Omental fat pad (tissue), 4 donors: ENCODE data around the gene MYH13. TPM values are rescaled to one million over a fixed set of nuclear protein-coding genes. Genes with fewer than 3 reads are reported as not detected.
"Not testable (repeated sequence)": the region's sequence is repeated elsewhere in the genome, so short reads cannot be mapped to it uniquely, and the experiment has no call there.

Source experiments
- ATAC-seq: fragments of 150-250 bp; one replicate; pipeline ENCODE4 v1.9.1; 2016; ENCODE audit warnings: mild to moderate bottlenecking, moderate library complexity; ENCODE audit not compliant: low FRiP score
- DNase-seq: peaks from one replicate; pipeline ENCODE4 v3.0.0-alpha.2; 2019; ENCODE audit warnings: low spot score
- total RNA-seq, 4 donors: library from RNA; depleted of rRNA; stranded (reverse); fragments of >200 nt; gene quantifications; one replicate each; pipeline ENCODE4 v1.1.0, GENCODE V29; 2016
- TF ChIP-seq, protein P1 (sequence below), 3 donors: fragments of 450-650 bp; IDR thresholded peaks; one replicate each; pipeline ENCODE4 v1.5.1; 2016 to 2017; ENCODE audit warnings: antibody characterized with exemption in 3 of 3, mild to moderate bottlenecking in 3 of 3, moderate library complexity in 2 of 3

MYH13 gene
- total RNA-seq, 4 donors from 2014 or later = not detected

DNA sequence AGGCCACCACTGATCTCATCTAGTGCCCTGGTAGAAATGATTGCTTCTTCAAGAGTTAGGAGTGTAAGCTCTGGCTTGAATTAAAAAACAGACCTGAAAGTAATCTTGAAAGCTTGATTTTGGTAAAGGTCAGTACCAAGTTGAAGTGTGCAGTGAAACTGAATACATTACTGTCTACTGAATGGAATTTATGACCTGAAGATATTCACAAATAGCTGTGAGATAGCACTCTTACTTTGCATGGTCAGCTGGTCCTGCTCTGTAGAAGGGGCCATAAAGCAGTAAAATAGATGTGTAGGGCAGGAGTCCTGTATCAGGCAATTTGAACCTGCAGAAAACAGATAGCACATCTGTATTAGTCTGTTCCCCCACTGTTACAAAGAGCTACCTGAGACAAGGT lies 78.6 kb downstream of the MYH13 start:
- DNase-seq (no peak), ATAC-seq (no peak)
- TF ChIP-seq, protein P1, sequence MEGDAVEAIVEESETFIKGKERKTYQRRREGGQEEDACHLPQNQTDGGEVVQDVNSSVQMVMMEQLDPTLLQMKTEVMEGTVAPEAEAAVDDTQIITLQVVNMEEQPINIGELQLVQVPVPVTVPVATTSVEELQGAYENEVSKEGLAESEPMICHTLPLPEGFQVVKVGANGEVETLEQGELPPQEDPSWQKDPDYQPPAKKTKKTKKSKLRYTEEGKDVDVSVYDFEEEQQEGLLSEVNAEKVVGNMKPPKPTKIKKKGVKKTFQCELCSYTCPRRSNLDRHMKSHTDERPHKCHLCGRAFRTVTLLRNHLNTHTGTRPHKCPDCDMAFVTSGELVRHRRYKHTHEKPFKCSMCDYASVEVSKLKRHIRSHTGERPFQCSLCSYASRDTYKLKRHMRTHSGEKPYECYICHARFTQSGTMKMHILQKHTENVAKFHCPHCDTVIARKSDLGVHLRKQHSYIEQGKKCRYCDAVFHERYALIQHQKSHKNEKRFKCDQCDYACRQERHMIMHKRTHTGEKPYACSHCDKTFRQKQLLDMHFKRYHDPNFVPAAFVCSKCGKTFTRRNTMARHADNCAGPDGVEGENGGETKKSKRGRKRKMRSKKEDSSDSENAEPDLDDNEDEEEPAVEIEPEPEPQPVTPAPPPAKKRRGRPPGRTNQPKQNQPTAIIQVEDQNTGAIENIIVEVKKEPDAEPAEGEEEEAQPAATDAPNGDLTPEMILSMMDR (IDR thresholded peaks at IDR 0.05) = no peak

DNA sequence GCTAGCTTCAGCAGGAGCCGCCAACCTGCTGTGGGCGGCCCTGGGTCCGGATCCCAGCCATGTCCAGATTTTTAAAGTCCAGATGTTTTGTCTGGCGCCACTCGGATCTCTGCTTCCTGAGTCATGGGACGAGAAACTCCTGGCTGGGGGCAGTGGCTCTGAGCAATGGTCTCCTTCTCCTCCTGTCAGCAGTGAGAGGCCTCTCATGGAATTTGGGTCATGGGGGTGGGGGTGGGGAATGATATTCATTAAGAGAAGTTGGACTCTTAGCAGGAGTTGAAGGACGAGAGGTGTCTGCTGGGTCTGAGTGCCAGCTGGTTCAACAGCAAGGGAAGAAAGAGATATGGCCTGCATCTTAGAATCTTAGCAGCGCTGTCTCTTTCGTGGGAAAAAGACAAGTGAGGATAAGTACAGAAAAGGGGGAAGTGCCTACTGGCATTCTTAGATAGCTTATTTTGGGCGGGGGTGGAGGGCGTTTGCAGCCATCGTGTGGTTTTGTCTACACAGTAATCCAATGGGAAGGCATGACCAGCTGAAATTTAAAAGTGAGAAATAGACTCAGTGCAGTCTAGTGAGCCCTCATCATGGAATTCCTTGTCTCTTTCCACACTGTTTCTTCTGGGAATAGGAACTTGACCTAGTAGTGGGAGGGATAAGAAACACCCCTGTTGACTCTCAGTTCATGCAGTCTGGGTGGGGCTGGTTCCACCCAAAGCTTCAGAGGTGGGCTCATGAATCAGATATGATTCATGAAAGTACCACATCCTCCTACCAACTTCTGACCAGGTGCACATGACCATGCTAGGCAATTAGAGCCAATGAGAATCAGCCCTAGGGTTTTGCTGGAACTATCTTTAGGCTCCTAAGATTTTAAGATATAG lies 80.5 kb downstream of the MYH13 start:
- peak; percentile 73 for ATAC-seq
- no peak for DNase-seq
- TF ChIP-seq, protein P1 (IDR thresholded peaks at IDR 0.05) = no peak

DNA sequence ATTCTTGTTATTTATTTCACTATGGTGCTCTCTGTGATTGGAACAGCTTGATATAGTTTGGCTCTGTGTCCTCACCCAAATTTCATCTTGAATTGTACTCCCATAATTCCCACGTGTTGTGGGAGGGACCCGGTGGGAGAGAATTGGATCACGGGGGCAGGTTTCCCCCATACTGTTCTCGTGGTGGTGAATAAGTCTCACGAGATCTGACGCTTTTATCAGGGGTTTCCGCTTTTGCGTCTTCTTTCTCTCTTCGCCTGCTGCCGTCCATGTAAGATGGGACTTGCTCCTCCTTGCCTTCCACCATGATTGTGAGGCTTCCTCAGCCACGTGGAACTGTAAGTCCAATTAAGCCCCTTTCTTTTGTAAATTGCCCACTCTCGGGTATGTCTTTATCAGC lies 81.2 kb downstream of the MYH13 start:
- not testable (repeated sequence) for ATAC-seq, DNase-seq

DNA sequence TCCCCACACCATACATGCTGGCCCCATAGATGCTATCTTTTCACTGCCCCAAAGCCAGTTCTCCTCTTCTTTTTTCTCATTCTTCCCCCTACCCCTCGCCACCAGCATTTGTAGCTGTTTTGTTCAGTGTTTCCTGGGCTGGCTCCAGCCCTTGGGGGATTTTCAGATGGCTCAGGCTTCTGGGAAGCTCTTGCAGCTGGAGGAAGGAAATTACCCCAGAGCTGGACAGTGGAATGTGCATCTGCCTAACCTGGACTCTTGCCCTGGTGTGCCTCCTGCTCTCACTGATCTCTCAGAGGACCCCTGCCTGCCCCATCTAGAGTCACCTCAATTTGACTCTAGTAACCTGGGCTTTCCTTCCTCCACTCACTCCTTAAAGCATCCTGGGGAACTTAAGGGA lies 82.8 kb downstream of the MYH13 start:
- no peak for DNase-seq
- no peak for ATAC-seq
- TF ChIP-seq, protein P1 (IDR thresholded peaks at IDR 0.05) = no peak

DNA sequence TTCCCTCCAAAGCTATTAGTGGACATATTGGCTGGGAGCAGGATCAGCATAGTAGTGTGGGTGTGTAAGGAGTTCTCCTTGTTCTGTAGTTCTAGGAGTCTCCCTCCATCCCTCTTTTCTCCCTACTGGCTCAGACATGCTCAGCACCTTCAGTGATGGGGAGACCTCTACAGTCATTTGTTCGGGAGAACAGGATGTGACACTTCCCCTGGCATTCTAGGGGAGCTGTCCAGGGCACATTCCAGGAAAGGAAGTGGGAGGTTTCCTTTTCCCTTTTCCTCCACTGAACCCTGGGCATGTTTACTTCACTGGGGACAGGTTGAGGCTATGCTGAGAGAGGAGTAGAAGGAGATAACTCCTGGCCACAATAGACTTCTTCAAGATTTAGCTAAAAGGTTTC lies 86.5 kb downstream of the MYH13 start:
- TF ChIP-seq, protein P1 (IDR thresholded peaks at IDR 0.05) = no peak
- DNase-seq = no peak
- no peak for ATAC-seq

DNA sequence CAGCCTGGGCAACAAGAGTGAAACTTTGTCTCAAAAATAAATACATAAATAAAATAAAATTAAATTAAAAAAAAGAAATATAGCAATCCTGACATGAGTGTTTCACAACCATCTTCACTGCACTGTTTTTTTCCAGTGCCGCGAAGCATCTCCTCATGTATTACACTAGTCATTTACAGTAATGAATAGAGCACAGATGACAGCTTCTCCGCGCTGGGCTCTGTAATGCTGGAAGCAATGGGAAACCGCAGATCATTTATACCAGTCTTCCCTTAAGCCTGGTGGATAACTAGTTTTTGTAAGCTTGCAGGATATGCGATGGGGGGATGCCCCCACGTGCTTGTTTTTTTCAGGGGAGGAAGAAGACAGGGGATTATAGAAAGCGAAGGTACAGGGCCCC lies 86.9 kb downstream of the MYH13 start:
- DNase-seq (no peak), ATAC-seq (no peak)
- TF ChIP-seq, protein P1 (IDR thresholded peaks at IDR 0.05) = no peak

DNA sequence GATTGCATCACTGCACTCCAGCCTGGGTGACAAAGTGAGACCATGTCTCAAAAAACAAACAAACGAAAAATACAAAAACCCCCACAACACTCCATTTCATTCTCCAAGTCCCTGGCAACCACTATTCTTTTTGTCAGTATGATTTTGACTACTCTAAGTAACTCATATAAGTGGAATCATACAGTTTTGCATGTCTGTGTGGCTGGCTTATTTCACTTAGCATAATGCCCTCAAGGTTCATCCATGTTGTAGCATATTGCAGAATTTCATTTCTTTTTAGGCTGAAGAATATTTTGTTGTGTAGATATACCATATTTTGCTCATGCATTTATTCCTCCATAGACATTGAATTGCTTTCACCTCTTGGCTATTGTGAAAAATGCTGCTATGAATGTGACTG lies 92.7 kb downstream of the MYH13 start:
- no peak for ATAC-seq
- DNase-seq = no peak
- TF ChIP-seq, protein P1 (IDR thresholded peaks at IDR 0.05) = no peak
